Measurements from ENCODE around the gene RTP3. TPM values are rescaled to one million over a fixed set of nuclear protein-coding genes. Genes with fewer than 3 reads are reported as not detected.

RTP3 gene
- total RNA-seq, 2 donors from 2014 or later, result not detected

- no peak for DNase-seq
- intact Hi-C loops (cut with DNase I), result no loop called here
- Histone ChIP-seq H3K4me3 (no peak overlapping the region), H3K27ac (no peak overlapping the region), H3K36me3 (replicated peaks in 1 of 2; ENCODE audit: insufficient read depth in 1 of 2, low read depth in 2 of 2) (no peaks in the 10 kb centered on the region), H3K4me1 (peaks cover 36% of the 10 kb centered on the region), H3K9me3 (no peaks in the 10 kb centered on the region), H3K27me3 (no peaks in the 10 kb centered on the region)
- ATAC-seq, result no peak
- TF ChIP-seq, protein P1, sequence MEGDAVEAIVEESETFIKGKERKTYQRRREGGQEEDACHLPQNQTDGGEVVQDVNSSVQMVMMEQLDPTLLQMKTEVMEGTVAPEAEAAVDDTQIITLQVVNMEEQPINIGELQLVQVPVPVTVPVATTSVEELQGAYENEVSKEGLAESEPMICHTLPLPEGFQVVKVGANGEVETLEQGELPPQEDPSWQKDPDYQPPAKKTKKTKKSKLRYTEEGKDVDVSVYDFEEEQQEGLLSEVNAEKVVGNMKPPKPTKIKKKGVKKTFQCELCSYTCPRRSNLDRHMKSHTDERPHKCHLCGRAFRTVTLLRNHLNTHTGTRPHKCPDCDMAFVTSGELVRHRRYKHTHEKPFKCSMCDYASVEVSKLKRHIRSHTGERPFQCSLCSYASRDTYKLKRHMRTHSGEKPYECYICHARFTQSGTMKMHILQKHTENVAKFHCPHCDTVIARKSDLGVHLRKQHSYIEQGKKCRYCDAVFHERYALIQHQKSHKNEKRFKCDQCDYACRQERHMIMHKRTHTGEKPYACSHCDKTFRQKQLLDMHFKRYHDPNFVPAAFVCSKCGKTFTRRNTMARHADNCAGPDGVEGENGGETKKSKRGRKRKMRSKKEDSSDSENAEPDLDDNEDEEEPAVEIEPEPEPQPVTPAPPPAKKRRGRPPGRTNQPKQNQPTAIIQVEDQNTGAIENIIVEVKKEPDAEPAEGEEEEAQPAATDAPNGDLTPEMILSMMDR (IDR thresholded peaks at IDR 0.05), result no peak
- TF ChIP-seq POLR2A (IDR thresholded peaks at IDR 0.05), result no peak
- 91 to 96% methylated on average over 4 of the region's 4 CpGs for WGBS, 2 donors
Measured at GRCh38 chr3:46467562-46467961, 30.2 kb upstream of the RTP3 start.

- Histone ChIP-seq H3K9me3 (no peaks in the 10 kb centered on the region), H3K4me3 (no peak overlapping the region), H3K27me3 (no peaks in the 10 kb centered on the region), H3K4me1 (peaks cover 36% of the 10 kb centered on the region), H3K27ac (peak overlapping the region in 2 of 4 donors; percentile 60 to 72), H3K36me3 (replicated peaks in 1 of 2; ENCODE audit: insufficient read depth in 1 of 2, low read depth in 2 of 2) (no peaks in the 10 kb centered on the region)
- WGBS, 2 donors, result 66 to 77% methylated on average over 4 to 6 of the region's 6 CpGs
- intact Hi-C loops (cut with DNase I), result no loop called here
- TF ChIP-seq POLR2A (IDR thresholded peaks at IDR 0.05), result no peak
- TF ChIP-seq, protein P1 (IDR thresholded peaks at IDR 0.05), result no peak
- ATAC-seq (no peak), DNase-seq (no peak)
Measured at GRCh38 chr3:46468753-46469600, 28.8 kb upstream of the RTP3 start.

DNA sequence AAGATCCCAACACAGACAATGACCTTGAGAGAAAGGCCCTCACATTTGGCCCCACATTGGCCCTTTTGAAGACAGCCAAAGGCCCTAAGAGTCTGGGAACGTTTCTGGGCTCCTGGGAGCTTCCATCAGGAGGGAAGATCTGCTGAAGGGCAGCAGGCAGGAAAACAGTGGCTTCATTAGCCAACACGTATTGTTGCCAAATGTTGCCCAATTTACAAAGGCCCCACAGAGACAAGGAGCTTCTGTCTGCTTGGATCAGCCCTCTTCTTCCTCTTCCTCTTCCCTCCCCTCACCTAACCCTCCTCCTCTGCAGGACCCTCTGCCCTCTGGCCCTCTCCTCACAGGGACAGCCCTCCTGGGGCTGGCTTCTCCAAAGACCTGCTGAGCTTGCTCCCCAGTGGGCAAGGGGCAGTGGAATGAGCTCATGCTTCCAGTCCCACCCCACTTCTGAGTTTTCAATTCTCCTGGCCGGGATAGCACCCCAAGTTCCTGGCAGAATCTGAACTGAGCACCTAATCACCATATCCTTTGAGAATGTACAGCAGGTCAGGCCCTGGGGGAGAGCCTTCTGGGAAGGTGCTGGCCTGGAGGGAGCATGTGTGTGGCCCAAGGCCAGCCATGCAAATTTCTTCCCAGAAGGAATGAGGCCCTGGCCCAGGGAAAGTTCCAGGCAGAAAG lies 28.0 kb upstream of the RTP3 start:
- Histone ChIP-seq H3K4me1 (peaks cover 36% of the 10 kb centered on the region), H3K36me3 (replicated peaks in 1 of 2; ENCODE audit: insufficient read depth in 1 of 2, low read depth in 2 of 2) (no peaks in the 10 kb centered on the region), H3K27ac (peak overlapping the region in 2 of 4 donors; percentile 60 to 72), H3K27me3 (no peaks in the 10 kb centered on the region), H3K4me3 (no peak overlapping the region), H3K9me3 (no peaks in the 10 kb centered on the region)
- 51 to 67% methylated on average over 3 of the region's 3 CpGs for WGBS, 2 donors
- DNase-seq, result peak; percentile 43 to 69 (median 59)
- peak; percentile 81 for ATAC-seq
- TF ChIP-seq, protein P1 (IDR thresholded peaks at IDR 0.05), result no peak
- no peak for TF ChIP-seq POLR2A (IDR thresholded peaks at IDR 0.05)
- intact Hi-C loops (cut with DNase I), result no loop called here

GRCh38 chr3:46470831-46471230 lies 26.9 kb upstream of the RTP3 start:
- intact Hi-C loops (cut with DNase I), result no loop called here
- H3K4me3 ChIP-seq, result no peak overlapping the region
- H3K9me3 ChIP-seq, result no peaks in the 10 kb centered on the region
- peak overlapping the region in 1 of 4 donors; percentile 72 for H3K27ac ChIP-seq
- DNase-seq (no peak), ATAC-seq (no peak)
- H3K4me1 ChIP-seq, result peaks cover 31% of the 10 kb centered on the region
- WGBS, 2 donors, result 91 to 92% methylated on average over 4 of the region's 4 CpGs
- no peaks in the 10 kb centered on the region for H3K36me3 ChIP-seq (replicated peaks in 1 of 2; ENCODE audit: insufficient read depth in 1 of 2, low read depth in 2 of 2)
- TF ChIP-seq POLR2A (IDR thresholded peaks at IDR 0.05), result no peak
- TF ChIP-seq, protein P1 (IDR thresholded peaks at IDR 0.05), result no peak
- H3K27me3 ChIP-seq, result no peaks in the 10 kb centered on the region

Data from body of pancreas (tissue), 4 donors.